OCI-LY7 (cell line): ENCODE results near the gene MAD2L2.

Source experiments
- CTCF ChIP-seq: fragments of 200-600 bp; sonication (generic); conservative IDR thresholded peaks from 2 replicates; pipeline ENCODE4 v1.5.1; 2014; ENCODE audit warnings: mild to moderate bottlenecking, antibody characterized with exemption, low read length, moderate library complexity, mixed read lengths
- EZH2phosphoT487 ChIP-seq: fragments of 200-600 bp; sonication (generic); IDR thresholded peaks from 2 replicates; pipeline ENCODE4 v1.6.1; 2018; ENCODE audit warnings: low read depth, borderline replicate concordance, mild to moderate bottlenecking, mixed run types, antibody characterized with exemption, low read length, moderate library complexity, mixed read lengths

GRCh38 chr1:11648039-11648438, 32.9 kb downstream of the MAD2L2 start:
- no peak for TF ChIP-seq CTCF
- no peak for TF ChIP-seq EZH2phosphoT487
